Kidney (tissue), 14 donors: ENCODE data around the gene C11orf68. TPM values are rescaled to one million over a fixed set of nuclear protein-coding genes. Genes with fewer than 3 reads are reported as not detected.

Source experiments
- DNase-seq, 5 donors: peaks; one replicate each; pipeline ENCODE4 v3.0.0-alpha.2; 2013 to 2020
- FAIRE-seq: peaks from 2 replicates; lab custom pipeline; 2012; peaks lifted over from hg19 to GRCh38; lab: Jason Lieb, UNC
- H3K27ac ChIP-seq, 2 donors: one replicate each; pipeline ENCODE4 v1.7.0; 2013; ENCODE audit warnings: low read depth in 2 of 2, low read length in 2 of 2, inconsistent platforms in 1 of 2
- H3K27me3 ChIP-seq: one replicate; pipeline ENCODE4 v1.7.1; 2013; ENCODE audit warnings: low read length, inconsistent platforms; ENCODE audit not compliant: control insufficient read depth, insufficient read depth
- H3K36me3 ChIP-seq, 3 donors: one replicate each; pipeline versions ENCODE4 v1.7.0 to v1.7.1; 2013; ENCODE audit warnings: low read length in 3 of 3, control low read depth in 1 of 3, inconsistent platforms in 1 of 3; ENCODE audit not compliant: insufficient read depth in 3 of 3, control insufficient read depth in 2 of 3
- H3K4me1 ChIP-seq, 3 donors: one replicate each; pipeline versions ENCODE4 v1.7.0 to v1.7.1; 2013; ENCODE audit warnings: low read length in 3 of 3, inconsistent platforms in 1 of 3, low read depth in 1 of 3; ENCODE audit not compliant: control insufficient read depth in 2 of 3, insufficient read depth in 2 of 3
- H3K4me3 ChIP-seq, 3 donors: one replicate each; pipeline versions ENCODE4 v1.7.0 to v1.8.1; 2013; ENCODE audit warnings: low read length in 3 of 3, control low read depth in 1 of 3, inconsistent platforms in 1 of 3
- H3K9ac ChIP-seq, 3 donors: one replicate each; pipeline versions ENCODE4 v1.7.0 to v1.7.1; 2013; ENCODE audit warnings: low read length in 3 of 3, control low read depth in 1 of 3, inconsistent platforms in 1 of 3
- H3K9me3 ChIP-seq, 3 donors: one replicate each; pipeline versions ENCODE4 v1.7.0 to v1.7.1; 2013; ENCODE audit warnings: low read length in 3 of 3, control low read depth in 1 of 3, inconsistent platforms in 1 of 3; ENCODE audit not compliant: control insufficient read depth in 2 of 3, insufficient read depth in 1 of 3
- CTCF ChIP-seq: IDR thresholded peaks from 3 replicates; pipeline ENCODE4 v1.5.1; 2012; ENCODE audit warnings: mild to moderate bottlenecking, moderate library complexity, borderline replicate concordance; ENCODE audit not compliant: insufficient read depth; ENCODE audit errors: extremely low read depth
- intact Hi-C: fragments of 100-400 bp; cut with DNase I; formaldehyde crosslinking; loops from one replicate; pipeline ENCODE4 v1.11.1; 2022
- polyA plus RNA-seq: library from polyadenylated mRNA; stranded (reverse); fragments of 350-450 nt; fragmentation: Illumina TruSeq; extraction: RNeasy Lipid Tissue Mini Kit (QIAGEN cat#74804); gene quantifications from one replicate; pipeline ENCODE4 v1.2.3, GENCODE V29; 2014; ENCODE audit warnings: low read depth, low replicate concordance; ENCODE audit not compliant: insufficient read depth
- total RNA-seq: library from RNA; stranded (reverse); fragmentation: NEBNext Ultra II Directional; extraction: Animal tissue kit (Norgen Biotek cat#: 25700); gene quantifications from one replicate; pipeline ENCODE4 v1.2.1, GENCODE V29; 2021
- donor health status: control.
- donor health status: control.
- donor health status: control.
- donor health status: control.
- donor health status: control.
- donor health status: DM: yes; HTN: yes; CAD: no.
- donor health status: Normal renal cell carcinoma (clear cell type).

C11orf68 gene
- total and polyA plus RNA-seq, 2 donors from 2014 or later = 38.0 to 52.0 TPM

- peak in 4 of 5 donors; percentile 21 to 86 (median 66) for DNase-seq
- Histone ChIP-seq H3K36me3 (no peaks in the 10 kb centered on the region), H3K27me3 (no peaks in the 10 kb centered on the region), H3K27ac (peak overlapping the region; percentile 76 to 82), H3K4me3 (peak overlapping the region; percentile 53 to 71 (median 57)), H3K9ac (peak overlapping the region in 2 of 3 donors; percentile 55 to 79), H3K4me1 (peaks cover 0 to 35% (median 8%) of the 10 kb centered on the region in 3 donors), H3K9me3 (no peaks in the 10 kb centered on the region)
- no peak for FAIRE-seq
- intact Hi-C loops = no loop called here
- TF ChIP-seq CTCF = peak; percentile 16
Measured at GRCh38 chr11:65891219-65892136, 27.4 kb downstream of the C11orf68 start.

GRCh38 chr11:65890324-65891218 lies 28.3 kb downstream of the C11orf68 start, which contains the start of gene CCDC85B:
TSS of gene CCDC85B (plus strand) at chr11:65890673. CDS start at chr11:65890784, 111 bp downstream.
- H3K27me3 ChIP-seq = no peaks in the 10 kb centered on the region
- no peaks in the 10 kb centered on the region for H3K36me3 ChIP-seq
- H3K4me3 ChIP-seq = peak within 1 kb of the TSS; percentile 56 to 78 (median 57)
- peak within 1 kb of the TSS; percentile 90 to 96 for H3K27ac ChIP-seq
- no peak for TF ChIP-seq CTCF
- peak; percentile 97 to 100 (median 98) for DNase-seq
- intact Hi-C loops = no loop called here
- H3K4me1 ChIP-seq = peaks cover 0 to 35% (median 8%) of the 10 kb centered on the region in 3 donors
- FAIRE-seq = no peak
- H3K9ac ChIP-seq = peak within 1 kb of the TSS; percentile 16 to 79 (median 77)
- H3K9me3 ChIP-seq = no peaks in the 10 kb centered on the region

- Histone ChIP-seq H3K36me3 (peaks cover 4 to 12% (median 5%) of the 10 kb centered on the region in 3 donors), H3K9me3 (no peaks in the 10 kb centered on the region), H3K27ac (peak within 1 kb of the TSS; percentile 90 to 96), H3K4me1 (peaks cover 0 to 39% (median 8%) of the 10 kb centered on the region in 3 donors), H3K4me3 (peak within 1 kb of the TSS; percentile 65 to 95 (median 78)), H3K27me3 (no peaks in the 10 kb centered on the region), H3K9ac (peak within 1 kb of the TSS; percentile 83 to 92 (median 88))
- peak; percentile 98 to 99 (median 99) for DNase-seq
- FAIRE-seq = no peak
- TF ChIP-seq CTCF = peak; percentile 69
- intact Hi-C loops = loop anchor here (10.0 kb wide), 1 partner anchor 97 kb away; no protein-coding TSS in a partner anchor
Measured at GRCh38 chr11:65888163-65888814, 30.6 kb downstream of the C11orf68 start, which contains the start of gene FIBP. TSS of gene FIBP (minus strand) at chr11:65888471. CDS start at chr11:65888418, 53 bp downstream.
